Spleen (tissue), 11 donors: Measurements from ENCODE around the gene TMEM178B. TPM values are rescaled to one million over a fixed set of nuclear protein-coding genes. Genes with fewer than 3 reads are reported as not detected.

Source experiments
- DNase-seq: peaks from one replicate; pipeline ENCODE4 v3.0.0-alpha.2; 2020
- H3K27ac ChIP-seq, 8 donors: fragments of 200-600 bp; sonication (generic) in 7 of 8; 1 replicate in 4 of 8; 2 replicates in 4 of 8; pipeline versions ENCODE4 v1.5.0 to v1.8.0; 2016 to 2021; ENCODE audit warnings: inconsistent platforms in 4 of 8, mild to moderate bottlenecking in 4 of 8, moderate library complexity in 1 of 8
- H3K27me3 ChIP-seq, 7 donors: fragments of 200-600 bp; sonication (generic) in 6 of 7; replicated peaks in 1 of 7; 1 replicate in 4 of 7; 2 replicates in 3 of 7; pipeline versions ENCODE4 v1.5.0 to v1.8.0; 2016 to 2021; ENCODE audit warnings: inconsistent platforms in 3 of 7, mild to moderate bottlenecking in 1 of 7
- H3K36me3 ChIP-seq, 6 donors: fragments of 200-600 bp; sonication (generic) in 5 of 6; 1 replicate in 4 of 6; 2 replicates in 2 of 6; pipeline versions ENCODE4 v1.5.0 to v1.8.0; 2016 to 2021; ENCODE audit warnings: inconsistent platforms in 2 of 6
- H3K4me1 ChIP-seq, 6 donors: fragments of 200-600 bp; sonication (generic) in 5 of 6; 1 replicate in 3 of 6; 2 replicates in 3 of 6; pipeline versions ENCODE4 v1.5.0 to v1.8.0; 2016 to 2021; ENCODE audit warnings: inconsistent platforms in 3 of 6
- H3K4me3 ChIP-seq, 8 donors: fragments of 200-600 bp; sonication (generic) in 7 of 8; 1 replicate in 4 of 8; 2 replicates in 4 of 8; pipeline versions ENCODE4 v1.5.0 to v1.8.0; 2016 to 2021; ENCODE audit warnings: inconsistent platforms in 4 of 8, mild to moderate bottlenecking in 4 of 8, moderate library complexity in 2 of 8
- H3K9me3 ChIP-seq, 8 donors: fragments of 200-600 bp; sonication (generic) in 7 of 8; 1 replicate in 4 of 8; 2 replicates in 4 of 8; pipeline versions ENCODE4 v1.5.0 to v1.8.0; 2016 to 2021; ENCODE audit warnings: inconsistent platforms in 4 of 8
- POLR2A ChIP-seq, 3 donors: fragments of 450-650 bp; IDR thresholded peaks; one replicate each; pipeline ENCODE4 v1.5.1; 2017; ENCODE audit warnings: antibody characterized with exemption in 3 of 3, mild to moderate bottlenecking in 1 of 3
- POLR2AphosphoS5 ChIP-seq, 3 donors: sonication (generic); formaldehyde crosslinking; IDR thresholded peaks; one replicate each; pipeline ENCODE4 v1.5.1; 2017; ENCODE audit warnings: antibody characterized with exemption in 3 of 3
- WGBS, 5 donors: extraction: QIAGEN DNeasy Blood & Tissue Kit in 3 of 5; methylation state at CpG; one replicate each; pipeline versions ENCODE4 v1.1.5 to v1.1.7; 2013 to 2018; 5-methylcytosine and 5-hydroxymethylcytosine counted together
- intact Hi-C: fragments of 100-400 bp; cut with DNase I; formaldehyde crosslinking; loops from one replicate; pipeline ENCODE4 v1.15.0; 2023; ENCODE audit warnings: low total_unique reads
- polyA plus RNA-seq, 3 donors: library from polyadenylated mRNA; stranded (reverse); fragments of 200-250 nt; gene quantifications; one replicate each; pipeline ENCODE4 v1.2.1, GENCODE V29; 2013
- total RNA-seq, 7 donors: library from RNA; depleted of rRNA in 3 of 7; stranded (reverse); fragments of >200 nt in 3 of 7; fragmentation: NEBNext Ultra II Directional in 4 of 7; extraction: Animal tissue kit (Norgen Biotek cat#: 25700) in 4 of 7; gene quantifications; one replicate each; pipeline versions ENCODE4 v1.1.0 to v1.2.1, GENCODE V29; 2016 to 2021
- TF ChIP-seq, protein P1 (sequence below), 11 experiments: fragments of 200-600 bp in 7 of 11; fragments of 450-650 bp in 4 of 11; sonication (generic) in 4 of 11; IDR thresholded peaks in 8 of 11; conservative IDR thresholded peaks in 3 of 11; 1 replicate in 7 of 11; 2 replicates in 4 of 11; pipeline versions ENCODE4 v1.4.0 to v1.8.0; 2016 to 2021; ENCODE audit warnings: antibody characterized with exemption in 11 of 11, inconsistent platforms in 4 of 11, mild to moderate bottlenecking in 1 of 11
- donor health status: healthy with polysubstance abuse.
- donor health status: DM: no; HTN: no; CAD: no; lungs with moderate emphysema.
- donor health status: DM: no; HTN: no; CAD: no.
- donor health status: Bipolar disorder and iron deficiency.
- donor health status: healthy.
- donor health status: DM: no; HTN: no; CAD: no.
- donor health status: DM: yes; HTN: yes; CAD: no.

The TMEM178B gene
- total and polyA plus RNA-seq, 10 donors = 0.35 to 5.5 (median 1.3) TPM

DNA sequence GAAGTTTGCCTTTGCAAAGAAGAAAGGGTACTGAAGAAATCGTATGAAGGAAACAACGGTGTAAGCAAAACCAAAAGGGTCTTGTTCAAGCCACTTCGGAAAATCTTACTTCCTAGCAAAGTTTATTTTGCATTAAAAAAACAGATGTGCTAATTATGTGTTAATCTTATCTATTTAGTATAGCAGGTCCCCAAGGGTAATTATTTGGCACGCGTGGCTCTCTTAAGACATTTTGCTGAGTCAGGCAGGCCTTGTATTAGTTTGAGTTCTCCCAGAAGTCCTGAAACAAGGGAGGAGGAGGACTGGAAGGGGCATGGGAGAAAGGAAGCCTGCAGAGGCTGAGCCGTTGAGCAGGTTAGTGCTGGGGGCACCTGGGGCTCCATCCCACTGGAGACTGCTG, 44.9 kb downstream of the TMEM178B start:
- H3K9me3 ChIP-seq = peaks cover 0 to 6% (median 0%) of the 10 kb centered on the region in 8 donors
- no peak overlapping the region for H3K27ac ChIP-seq
- TF ChIP-seq, protein P1, sequence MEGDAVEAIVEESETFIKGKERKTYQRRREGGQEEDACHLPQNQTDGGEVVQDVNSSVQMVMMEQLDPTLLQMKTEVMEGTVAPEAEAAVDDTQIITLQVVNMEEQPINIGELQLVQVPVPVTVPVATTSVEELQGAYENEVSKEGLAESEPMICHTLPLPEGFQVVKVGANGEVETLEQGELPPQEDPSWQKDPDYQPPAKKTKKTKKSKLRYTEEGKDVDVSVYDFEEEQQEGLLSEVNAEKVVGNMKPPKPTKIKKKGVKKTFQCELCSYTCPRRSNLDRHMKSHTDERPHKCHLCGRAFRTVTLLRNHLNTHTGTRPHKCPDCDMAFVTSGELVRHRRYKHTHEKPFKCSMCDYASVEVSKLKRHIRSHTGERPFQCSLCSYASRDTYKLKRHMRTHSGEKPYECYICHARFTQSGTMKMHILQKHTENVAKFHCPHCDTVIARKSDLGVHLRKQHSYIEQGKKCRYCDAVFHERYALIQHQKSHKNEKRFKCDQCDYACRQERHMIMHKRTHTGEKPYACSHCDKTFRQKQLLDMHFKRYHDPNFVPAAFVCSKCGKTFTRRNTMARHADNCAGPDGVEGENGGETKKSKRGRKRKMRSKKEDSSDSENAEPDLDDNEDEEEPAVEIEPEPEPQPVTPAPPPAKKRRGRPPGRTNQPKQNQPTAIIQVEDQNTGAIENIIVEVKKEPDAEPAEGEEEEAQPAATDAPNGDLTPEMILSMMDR (IDR thresholded peaks at IDR 0.05 in 8 of 11, conservative IDR thresholded peaks at IDR 0.05 in 3 of 11) = no peak
- TF ChIP-seq POLR2AphosphoS5 (IDR thresholded peaks at IDR 0.05) = no peak
- no peak for TF ChIP-seq POLR2A (IDR thresholded peaks at IDR 0.05)
- H3K36me3 ChIP-seq = no peaks in the 10 kb centered on the region
- no peaks in the 10 kb centered on the region for H3K27me3 ChIP-seq
- WGBS, 5 donors = 66 to 83% (median 76%) methylated on average over 6 of the region's 6 CpGs
- no peak for DNase-seq
- intact Hi-C loops = no loop called here
- H3K4me1 ChIP-seq = no peaks in the 10 kb centered on the region
- H3K4me3 ChIP-seq = no peak overlapping the region

DNA sequence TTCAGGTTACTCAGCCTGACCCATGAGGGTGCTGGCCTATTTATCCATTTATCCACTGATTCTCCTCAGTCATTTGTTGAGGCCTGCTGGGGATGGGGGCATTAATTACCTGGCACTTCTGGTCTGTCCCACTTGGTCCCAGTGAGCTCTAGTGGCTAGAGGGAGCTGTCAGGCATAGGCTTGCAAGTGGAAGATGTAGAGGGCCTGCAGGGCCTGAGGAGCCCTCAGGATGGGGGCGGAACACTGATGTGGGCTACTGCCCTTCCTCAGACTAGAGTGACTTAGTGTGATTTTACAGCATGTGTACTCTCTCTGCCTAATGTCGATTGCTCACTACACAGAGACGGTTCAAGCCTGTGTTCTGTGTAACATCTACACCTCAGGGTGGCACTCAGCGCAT, 45.3 kb downstream of the TMEM178B start:
- H3K27me3 ChIP-seq = no peaks in the 10 kb centered on the region
- H3K9me3 ChIP-seq = peaks cover 0 to 6% (median 0%) of the 10 kb centered on the region in 8 donors
- intact Hi-C loops = no loop called here
- no peak for TF ChIP-seq POLR2A (IDR thresholded peaks at IDR 0.05)
- TF ChIP-seq POLR2AphosphoS5 (IDR thresholded peaks at IDR 0.05) = no peak
- TF ChIP-seq, protein P1 (IDR thresholded peaks at IDR 0.05 in 8 of 11, conservative IDR thresholded peaks at IDR 0.05 in 3 of 11) = no peak
- no peak overlapping the region for H3K27ac ChIP-seq
- H3K4me3 ChIP-seq = no peak overlapping the region
- H3K36me3 ChIP-seq = no peaks in the 10 kb centered on the region
- DNase-seq = no peak
- no peaks in the 10 kb centered on the region for H3K4me1 ChIP-seq
- 89 to 91% (median 91%) methylated on average over 4 of the region's 4 CpGs for WGBS, 5 donors

DNA sequence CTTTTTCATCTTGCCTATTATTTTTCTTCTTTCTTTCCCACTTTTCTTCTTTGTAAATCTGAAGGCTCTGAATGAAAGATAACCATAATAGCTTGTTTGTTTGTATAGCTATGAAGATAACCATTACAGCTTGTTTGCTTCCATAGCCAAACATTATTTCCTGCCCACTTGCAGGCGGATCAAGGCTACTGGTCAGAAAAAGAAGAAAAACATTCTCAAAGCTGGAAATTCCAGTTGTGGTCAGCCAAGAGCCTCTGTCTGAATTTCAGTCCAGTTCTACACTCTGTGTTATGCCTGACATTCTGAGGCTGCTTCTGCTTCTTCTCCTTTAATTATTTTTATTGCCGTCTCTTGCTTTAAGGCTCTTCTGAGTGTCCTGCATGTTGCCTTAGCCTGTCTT, 48.9 kb downstream of the TMEM178B start:
- Histone ChIP-seq H3K36me3 (no peaks in the 10 kb centered on the region), H3K27me3 (no peaks in the 10 kb centered on the region), H3K4me1 (no peaks in the 10 kb centered on the region), H3K4me3 (no peak overlapping the region), H3K9me3 (no peaks in the 10 kb centered on the region), H3K27ac (no peak overlapping the region)
- intact Hi-C loops = no loop called here
- TF ChIP-seq POLR2A (IDR thresholded peaks at IDR 0.05) = no peak
- TF ChIP-seq, protein P1 (IDR thresholded peaks at IDR 0.05 in 8 of 11, conservative IDR thresholded peaks at IDR 0.05 in 3 of 11) = no peak
- TF ChIP-seq POLR2AphosphoS5 (IDR thresholded peaks at IDR 0.05) = no peak
- no peak for DNase-seq
- 71 to 80% (median 74%) methylated on average over 2 of the region's 2 CpGs for WGBS, 5 donors

DNA sequence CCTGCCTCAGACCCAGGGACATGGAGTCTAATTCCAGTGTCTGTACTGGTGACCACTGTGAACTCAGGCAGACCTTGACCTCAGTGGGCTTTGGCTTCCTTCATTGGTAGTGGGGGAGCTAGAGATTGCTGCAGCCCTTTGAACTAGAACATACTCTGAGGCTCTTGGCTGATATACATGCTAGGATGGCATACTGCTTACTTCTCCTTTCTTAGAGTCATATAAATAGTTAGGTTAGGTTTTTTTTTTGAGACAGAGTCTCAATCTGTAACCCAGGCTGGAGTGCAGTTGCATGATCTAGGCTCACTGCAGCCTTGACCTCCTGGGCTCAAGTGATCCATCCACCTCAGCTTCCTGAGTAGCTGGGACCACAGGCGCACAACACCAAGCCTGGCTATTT, 49.7 kb downstream of the TMEM178B start:
- intact Hi-C loops = no loop called here
- WGBS, 5 donors = 73 to 92% (median 84%) methylated on average over 1 of the region's 1 CpG
- no peak for DNase-seq
- no peak overlapping the region for H3K4me3 ChIP-seq
- H3K27ac ChIP-seq = no peak overlapping the region
- no peaks in the 10 kb centered on the region for H3K9me3 ChIP-seq
- no peaks in the 10 kb centered on the region for H3K4me1 ChIP-seq
- H3K27me3 ChIP-seq = no peaks in the 10 kb centered on the region
- TF ChIP-seq POLR2AphosphoS5 (IDR thresholded peaks at IDR 0.05) = no peak
- TF ChIP-seq, protein P1 (IDR thresholded peaks at IDR 0.05 in 8 of 11, conservative IDR thresholded peaks at IDR 0.05 in 3 of 11) = no peak
- no peak for TF ChIP-seq POLR2A (IDR thresholded peaks at IDR 0.05)
- H3K36me3 ChIP-seq = no peaks in the 10 kb centered on the region
